H9 (cell line): ENCODE results near the gene TGFBR1. TPM values are rescaled to one million over a fixed set of nuclear protein-coding genes. Genes with fewer than 3 reads are reported as not detected.

Experiments
- DNase-seq: peaks from one replicate; pipeline ENCODE4 v3.0.0-alpha.2; 2017
- H2AFZ ChIP-seq: one replicate; pipeline ENCODE4 v1.6.1; 2013; ENCODE audit warnings: mild to moderate bottlenecking, low read length, control low read depth, moderate library complexity
- H2AK5ac ChIP-seq: 2 replicates; pipeline ENCODE4 v1.6.1; 2013; ENCODE audit warnings: low read length, control low read depth, mixed read lengths; ENCODE audit not compliant: insufficient read length
- H2BK120ac ChIP-seq: one replicate; pipeline ENCODE4 v1.6.1; 2013; ENCODE audit warnings: low read depth, mild to moderate bottlenecking, low read length, control low read depth, inconsistent platforms; ENCODE audit not compliant: poor library complexity, severe bottlenecking
- H2BK12ac ChIP-seq: 2 replicates; pipeline ENCODE4 v1.6.1; 2013; ENCODE audit warnings: low read length, control low read depth, mixed read lengths, low read depth; ENCODE audit not compliant: insufficient read length
- H2BK15ac ChIP-seq: 2 replicates; pipeline ENCODE4 v1.6.1; 2013; ENCODE audit warnings: low read depth, low read length, control low read depth
- H2BK20ac ChIP-seq: one replicate; pipeline ENCODE4 v1.6.1; 2013; ENCODE audit warnings: low read depth, mild to moderate bottlenecking, low read length, control low read depth, inconsistent platforms; ENCODE audit not compliant: poor library complexity, severe bottlenecking
- H2BK5ac ChIP-seq: 2 replicates; pipeline ENCODE4 v1.6.1; 2013; ENCODE audit warnings: low read length, control low read depth, mixed read lengths; ENCODE audit not compliant: insufficient read length
- H3K14ac ChIP-seq: 2 replicates; pipeline ENCODE4 v1.6.1; 2013; ENCODE audit warnings: low read length, control low read depth; ENCODE audit not compliant: insufficient read depth
- H3K18ac ChIP-seq: 2 replicates; pipeline ENCODE4 v1.6.1; 2013; ENCODE audit warnings: low read depth, mild to moderate bottlenecking, mixed read lengths, low read length, control low read depth; ENCODE audit not compliant: insufficient read length
- H3K23ac ChIP-seq: 2 replicates; pipeline ENCODE4 v1.6.1; 2013; ENCODE audit warnings: low read length, control low read depth, mixed read lengths, low read depth; ENCODE audit not compliant: insufficient read length
- H3K23me2 ChIP-seq: 2 replicates; pipeline ENCODE4 v1.6.1; 2013; ENCODE audit warnings: low read depth, mild to moderate bottlenecking, mixed read lengths, low read length, control low read depth; ENCODE audit not compliant: insufficient read length, poor library complexity, severe bottlenecking
- H3K27ac ChIP-seq: 2 replicates; pipeline ENCODE4 v1.5.1; 2013; ENCODE audit warnings: low read length, control low read depth, mixed read lengths, low read depth; ENCODE audit not compliant: insufficient read length
- H3K27me3 ChIP-seq: 2 replicates; pipeline ENCODE4 v1.6.1; 2013; ENCODE audit warnings: low read length, control low read depth, inconsistent platforms; ENCODE audit not compliant: insufficient read depth
- H3K4ac ChIP-seq: 2 replicates; pipeline ENCODE4 v1.6.1; 2013; ENCODE audit warnings: low read depth, mild to moderate bottlenecking, control low read depth, inconsistent platforms, low read length, moderate library complexity
- H3K4me1 ChIP-seq: 2 replicates; pipeline ENCODE4 v1.6.1; 2013; ENCODE audit warnings: low read length, control low read depth, inconsistent platforms; ENCODE audit not compliant: insufficient read depth
- H3K4me2 ChIP-seq: 2 replicates; pipeline ENCODE4 v1.6.1; 2013; ENCODE audit warnings: low read length, control low read depth, mixed read lengths; ENCODE audit not compliant: insufficient read length, insufficient read depth
- H3K56ac ChIP-seq: 2 replicates; pipeline ENCODE4 v1.6.1; 2013; ENCODE audit warnings: low read depth, mild to moderate bottlenecking, mixed read lengths, low read length, control low read depth; ENCODE audit not compliant: insufficient read length
- H3K79me1 ChIP-seq: 2 replicates; pipeline ENCODE4 v1.6.1; 2013; ENCODE audit warnings: low read depth, mild to moderate bottlenecking, moderate library complexity, low read length, control low read depth, inconsistent platforms; ENCODE audit not compliant: insufficient read depth, poor library complexity, severe bottlenecking
- H3K79me2 ChIP-seq: 2 replicates; pipeline ENCODE4 v1.6.1; 2013; ENCODE audit warnings: low read length, control low read depth, inconsistent platforms; ENCODE audit not compliant: insufficient read depth
- H3K9ac ChIP-seq: 2 replicates; pipeline ENCODE4 v1.6.1; 2013; ENCODE audit warnings: low read length, control low read depth, mixed read lengths; ENCODE audit not compliant: insufficient read length; ENCODE audit errors: extremely low read depth
- H3K9me3 ChIP-seq: one replicate; pipeline ENCODE4 v1.6.1; 2013; ENCODE audit warnings: low read depth, low read length, inconsistent platforms; ENCODE audit not compliant: control insufficient read depth
- H3T11ph ChIP-seq: one replicate; pipeline ENCODE4 v1.6.1; 2013; ENCODE audit warnings: mild to moderate bottlenecking, low read length, control low read depth, inconsistent platforms
- H4K20me1 ChIP-seq: one replicate; pipeline ENCODE4 v1.6.1; 2013; ENCODE audit not compliant: control insufficient read depth, insufficient read length, insufficient read depth
- H4K5ac ChIP-seq: 2 replicates; pipeline ENCODE4 v1.6.1; 2013; ENCODE audit warnings: low read depth, mild to moderate bottlenecking, mixed read lengths, low read length, control low read depth; ENCODE audit not compliant: insufficient read length
- H4K8ac ChIP-seq: replicated peaks from 2 replicates; pipeline ENCODE4 v1.6.1; 2013; ENCODE audit warnings: low read length, control low read depth, mixed read lengths, low read depth; ENCODE audit not compliant: insufficient read length
- H4K91ac ChIP-seq: 2 replicates; pipeline ENCODE4 v1.6.1; 2013; ENCODE audit warnings: low read depth, mild to moderate bottlenecking, moderate library complexity, mixed read lengths, low read length, control low read depth; ENCODE audit not compliant: insufficient read length
- H3K27ac Mint-ChIP-seq, 3 experiments: 2 replicates in 2 of 3; 3 replicates in 1 of 3; pipeline ENCODE4 v1.8.0; 2020 to 2021; ENCODE audit warnings: mixed read lengths in 3 of 3, mild to moderate bottlenecking in 1 of 3, moderate library complexity in 1 of 3
- H3K27me3 Mint-ChIP-seq: 2 replicates; pipeline ENCODE4 v1.8.0; 2021; ENCODE audit warnings: low read depth, mild to moderate bottlenecking, moderate library complexity, mixed read lengths
- H3K36me3 Mint-ChIP-seq, 3 experiments: 2 replicates in 2 of 3; 3 replicates in 1 of 3; pipeline ENCODE4 v1.8.0; 2020 to 2021; ENCODE audit warnings: low read depth in 3 of 3, mixed read lengths in 3 of 3; ENCODE audit not compliant: insufficient read depth in 1 of 3
- H3K4me1 Mint-ChIP-seq, 2 experiments: 2 replicates each; pipeline ENCODE4 v1.8.0; 2020; ENCODE audit warnings: mixed read lengths in 2 of 2
- H3K4me3 Mint-ChIP-seq, 2 experiments: 2 replicates in 1 of 2; 3 replicates in 1 of 2; pipeline ENCODE4 v1.8.0; 2020 to 2021; ENCODE audit warnings: mild to moderate bottlenecking in 2 of 2, mixed read lengths in 2 of 2, moderate library complexity in 1 of 2
- H3K9me3 Mint-ChIP-seq, 2 experiments: 2 replicates in 1 of 2; 3 replicates in 1 of 2; pipeline ENCODE4 v1.8.0; 2020; ENCODE audit warnings: mild to moderate bottlenecking in 2 of 2, mixed read lengths in 2 of 2, moderate library complexity in 1 of 2
- WGBS: extraction: QIAGEN DNeasy Blood & Tissue Kit; methylation state at CpG from one replicate; pipeline ENCODE4 v1.1.7; 2013; ENCODE audit warnings: missing lambda C conversion rate, low lambda C conversion rate, mixed read lengths; ENCODE audit not compliant: insufficient read length; ENCODE audit errors: extremely low coverage; 5-methylcytosine and 5-hydroxymethylcytosine counted together
- total RNA-seq: library from RNA; stranded (reverse); gene quantifications from 2 replicates; pipeline ENCODE4 v1.2.1, GENCODE V29; 2021
- TF ChIP-seq, protein P1 (sequence below): fragments of 200-600 bp; sonication (generic); conservative IDR thresholded peaks from 3 replicates; pipeline ENCODE4 v1.8.0; 2021; ENCODE audit warnings: antibody characterized with exemption, mild to moderate bottlenecking

The TGFBR1 gene
- total RNA-seq, 1 experiment from 2014 or later = 59.3 TPM

GRCh38 chr9:99076030-99076429, 28.9 kb upstream of the TGFBR1 start:
- Histone ChIP-seq H3K14ac (no peak overlapping the region), H3K9ac (no peak overlapping the region), H3K79me1 (no peaks in the 10 kb centered on the region), H3K18ac (no peak overlapping the region), H3T11ph (no peak overlapping the region), H2BK5ac (no peak overlapping the region), H3K27me3 (no peaks in the 10 kb centered on the region), H3K23ac (no peak overlapping the region), H4K20me1 (no peaks in the 10 kb centered on the region), H3K23me2 (no peaks in the 10 kb centered on the region), H4K8ac (no peak overlapping the region), H3K56ac (no peak overlapping the region), H2BK20ac (no peak overlapping the region), H3K9me3 (no peaks in the 10 kb centered on the region), H4K5ac (no peak overlapping the region), H2BK15ac (no peak overlapping the region), H3K4ac (no peak overlapping the region), H2BK12ac (no peak overlapping the region), H3K79me2 (no peaks in the 10 kb centered on the region), H4K91ac (no peak overlapping the region), H2AFZ (no peak overlapping the region), H2AK5ac (no peak overlapping the region), H3K27ac (no peak overlapping the region), H3K4me2 (no peak overlapping the region), H2BK120ac (no peak overlapping the region), H3K4me1 (no peaks in the 10 kb centered on the region)
- TF ChIP-seq, protein P1, sequence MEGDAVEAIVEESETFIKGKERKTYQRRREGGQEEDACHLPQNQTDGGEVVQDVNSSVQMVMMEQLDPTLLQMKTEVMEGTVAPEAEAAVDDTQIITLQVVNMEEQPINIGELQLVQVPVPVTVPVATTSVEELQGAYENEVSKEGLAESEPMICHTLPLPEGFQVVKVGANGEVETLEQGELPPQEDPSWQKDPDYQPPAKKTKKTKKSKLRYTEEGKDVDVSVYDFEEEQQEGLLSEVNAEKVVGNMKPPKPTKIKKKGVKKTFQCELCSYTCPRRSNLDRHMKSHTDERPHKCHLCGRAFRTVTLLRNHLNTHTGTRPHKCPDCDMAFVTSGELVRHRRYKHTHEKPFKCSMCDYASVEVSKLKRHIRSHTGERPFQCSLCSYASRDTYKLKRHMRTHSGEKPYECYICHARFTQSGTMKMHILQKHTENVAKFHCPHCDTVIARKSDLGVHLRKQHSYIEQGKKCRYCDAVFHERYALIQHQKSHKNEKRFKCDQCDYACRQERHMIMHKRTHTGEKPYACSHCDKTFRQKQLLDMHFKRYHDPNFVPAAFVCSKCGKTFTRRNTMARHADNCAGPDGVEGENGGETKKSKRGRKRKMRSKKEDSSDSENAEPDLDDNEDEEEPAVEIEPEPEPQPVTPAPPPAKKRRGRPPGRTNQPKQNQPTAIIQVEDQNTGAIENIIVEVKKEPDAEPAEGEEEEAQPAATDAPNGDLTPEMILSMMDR = no peak
- DNase-seq = no peak
- no CpG with 5 or more reads among the region's 4 CpGs for WGBS
- H3K36me3 Mint-ChIP-seq = no peaks in the 10 kb centered on the region; a peak in 1 of 7 replicates
- H3K27me3 Mint-ChIP-seq = no peaks in the 10 kb centered on the region
- no peak overlapping the region for H3K4me3 Mint-ChIP-seq
- H3K4me1 Mint-ChIP-seq = peaks cover 4 to 7% of the 10 kb centered on the region in 2 experiments; a peak in 2 of 4 replicates
- H3K9me3 Mint-ChIP-seq = peaks cover 0 to 3% of the 10 kb centered on the region in 2 experiments; a peak in 1 of 5 replicates
- no peak overlapping the region for H3K27ac Mint-ChIP-seq
